Lung (tissue), 12 donors: Measurements from ENCODE around the gene STX3. TPM values are rescaled to one million over a fixed set of nuclear protein-coding genes. Genes with fewer than 3 reads are reported as not detected.

Experiments
- ATAC-seq: fragments of 200-7000 bp; cut with Tn5 transposase; one replicate; pipeline ENCODE4 v1.9.1; 2020; ENCODE audit warnings: moderate number of reproducible peaks; ENCODE audit not compliant: insufficient read depth, low FRiP score
- DNase-seq, 3 donors: peaks; one replicate each; pipeline ENCODE4 v3.0.0-alpha.2; 2013 to 2017
- H3K27ac ChIP-seq, 2 donors: one replicate each; pipeline ENCODE4 v1.5.1; 2013; ENCODE audit warnings: mild to moderate bottlenecking in 2 of 2, moderate library complexity in 2 of 2, control low read depth in 1 of 2, inconsistent platforms in 1 of 2, low read depth in 1 of 2, low read length in 1 of 2
- H3K27me3 ChIP-seq, 3 donors: one replicate each; pipeline ENCODE4 v1.5.1; 2013; ENCODE audit warnings: low read length in 2 of 3; ENCODE audit not compliant: control insufficient read depth in 3 of 3, insufficient read depth in 3 of 3
- H3K36me3 ChIP-seq, 4 donors: one replicate each; pipeline ENCODE4 v1.5.1; 2013; ENCODE audit warnings: low read length in 4 of 4, mild to moderate bottlenecking in 1 of 4, moderate library complexity in 1 of 4; ENCODE audit not compliant: control insufficient read depth in 4 of 4, insufficient read depth in 4 of 4
- H3K4me1 ChIP-seq, 5 donors: one replicate each; pipeline ENCODE4 v1.5.1; 2013; ENCODE audit warnings: low read length in 5 of 5, mild to moderate bottlenecking in 2 of 5, moderate library complexity in 1 of 5; ENCODE audit not compliant: control insufficient read depth in 5 of 5, insufficient read depth in 5 of 5
- H3K4me3 ChIP-seq: one replicate; pipeline ENCODE4 v1.5.1; 2013; ENCODE audit warnings: mild to moderate bottlenecking, control low read depth, moderate library complexity
- H3K9ac ChIP-seq, 2 donors: one replicate each; pipeline ENCODE4 v1.5.1; 2013; ENCODE audit warnings: low read length in 2 of 2, control low read depth in 1 of 2; ENCODE audit not compliant: insufficient read depth in 1 of 2
- H3K9me3 ChIP-seq, 4 donors: one replicate each; pipeline ENCODE4 v1.5.1; 2013; ENCODE audit warnings: low read length in 3 of 4, mild to moderate bottlenecking in 1 of 4, moderate library complexity in 1 of 4; ENCODE audit not compliant: control insufficient read depth in 4 of 4, insufficient read depth in 3 of 4
- WGBS, 2 donors: extraction: QIAGEN DNeasy Blood & Tissue Kit; methylation state at CpG; one replicate each; pipeline ENCODE4 v1.1.7; 2013; 5-methylcytosine and 5-hydroxymethylcytosine counted together
- polyA plus RNA-seq, 2 donors: library from polyadenylated mRNA; stranded (reverse); fragments of 200-250 nt; gene quantifications; one replicate each; pipeline ENCODE4 v1.2.1, GENCODE V29; 2013
- total RNA-seq, 2 donors: library from RNA; depleted of rRNA in 1 of 2; stranded (reverse); fragments of >200 nt in 1 of 2; gene quantifications; one replicate each; pipeline ENCODE4 v1.2.1, GENCODE V29; 2014 to 2021
- TF ChIP-seq, protein P1 (sequence below): IDR thresholded peaks from 2 replicates; pipeline ENCODE4 v1.5.1; 2012; ENCODE audit warnings: mild to moderate bottlenecking; ENCODE audit errors: control extremely low read depth, extremely low read depth
- donor health status: control.
- donor health status: control.
- donor health status: Bipolar disorder and iron deficiency.
- donor health status: healthy.
- donor health status: DM: yes; HTN: yes; CAD: no.

STX3 gene
- total and polyA plus RNA-seq, 4 donors = 38.9 to 61.5 (median 47.0) TPM

GRCh38 chr11:59708537-59708936, 46.6 kb upstream of the STX3 start:
- no peak overlapping the region for H3K9ac ChIP-seq
- no peaks in the 10 kb centered on the region for H3K4me1 ChIP-seq
- whole genome bisulfite sequencing, 2 donors = 55 to 82% methylated on average over 1 of the region's 1 CpG
- ATAC-seq = no peak
- H3K27ac ChIP-seq = no peak overlapping the region
- no peaks in the 10 kb centered on the region for H3K36me3 ChIP-seq
- no peak for DNase-seq
- TF ChIP-seq, protein P1, sequence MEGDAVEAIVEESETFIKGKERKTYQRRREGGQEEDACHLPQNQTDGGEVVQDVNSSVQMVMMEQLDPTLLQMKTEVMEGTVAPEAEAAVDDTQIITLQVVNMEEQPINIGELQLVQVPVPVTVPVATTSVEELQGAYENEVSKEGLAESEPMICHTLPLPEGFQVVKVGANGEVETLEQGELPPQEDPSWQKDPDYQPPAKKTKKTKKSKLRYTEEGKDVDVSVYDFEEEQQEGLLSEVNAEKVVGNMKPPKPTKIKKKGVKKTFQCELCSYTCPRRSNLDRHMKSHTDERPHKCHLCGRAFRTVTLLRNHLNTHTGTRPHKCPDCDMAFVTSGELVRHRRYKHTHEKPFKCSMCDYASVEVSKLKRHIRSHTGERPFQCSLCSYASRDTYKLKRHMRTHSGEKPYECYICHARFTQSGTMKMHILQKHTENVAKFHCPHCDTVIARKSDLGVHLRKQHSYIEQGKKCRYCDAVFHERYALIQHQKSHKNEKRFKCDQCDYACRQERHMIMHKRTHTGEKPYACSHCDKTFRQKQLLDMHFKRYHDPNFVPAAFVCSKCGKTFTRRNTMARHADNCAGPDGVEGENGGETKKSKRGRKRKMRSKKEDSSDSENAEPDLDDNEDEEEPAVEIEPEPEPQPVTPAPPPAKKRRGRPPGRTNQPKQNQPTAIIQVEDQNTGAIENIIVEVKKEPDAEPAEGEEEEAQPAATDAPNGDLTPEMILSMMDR = no peak
- H3K27me3 ChIP-seq = no peaks in the 10 kb centered on the region
- H3K4me3 ChIP-seq = no peak overlapping the region
- no peaks in the 10 kb centered on the region for H3K9me3 ChIP-seq

DNA sequence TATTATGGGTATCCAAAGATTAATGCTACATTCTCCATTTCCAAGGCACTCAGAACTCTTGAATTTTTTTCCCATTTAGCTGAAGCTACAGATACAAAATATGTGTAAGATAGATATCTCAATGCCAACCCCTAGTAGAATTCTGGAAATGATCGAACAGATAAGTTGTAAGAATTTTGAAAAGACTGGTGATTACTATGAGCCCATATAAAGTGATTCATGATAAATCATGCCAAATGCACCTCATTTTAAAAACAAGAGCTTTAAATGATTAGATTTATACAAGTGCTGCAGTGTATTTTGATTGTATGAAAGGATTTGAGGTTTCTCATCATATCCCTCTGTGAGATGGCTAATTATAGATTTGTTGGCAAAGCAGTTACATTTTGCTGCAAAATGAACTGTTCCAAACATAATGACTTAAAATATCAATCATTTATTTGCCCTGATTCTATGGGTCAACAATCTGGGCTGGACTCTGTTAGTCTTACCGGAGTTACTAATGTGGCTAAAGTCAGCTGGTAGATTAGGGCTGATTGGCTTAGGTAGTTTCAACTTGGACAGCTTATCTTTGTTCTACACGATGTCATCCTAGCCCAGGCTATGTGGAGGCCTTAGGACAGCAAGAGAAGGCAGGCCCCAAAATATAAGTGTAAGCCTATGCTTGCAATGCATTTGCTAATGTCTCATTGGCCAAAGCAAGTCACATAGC, 44.9 kb upstream of the STX3 start:
- H3K27me3 ChIP-seq = no peaks in the 10 kb centered on the region
- no peak overlapping the region for H3K4me3 ChIP-seq
- ATAC-seq = no peak
- WGBS, 2 donors = 69 to 85% methylated on average over 3 of the region's 3 CpGs
- no peaks in the 10 kb centered on the region for H3K9me3 ChIP-seq
- no peak overlapping the region for H3K9ac ChIP-seq
- H3K4me1 ChIP-seq = no peaks in the 10 kb centered on the region
- no peaks in the 10 kb centered on the region for H3K36me3 ChIP-seq
- no peak overlapping the region for H3K27ac ChIP-seq
- TF ChIP-seq, protein P1 = no peak
- no peak for DNase-seq

- 94 to 96% methylated on average over 2 of the region's 2 CpGs for WGBS, 2 donors
- Histone ChIP-seq H3K27ac (no peak within 1 kb of the TSS), H3K9me3 (no peaks in the 10 kb centered on the region), H3K4me3 (no peak within 1 kb of the TSS), H3K36me3 (no peaks in the 10 kb centered on the region), H3K9ac (no peak within 1 kb of the TSS), H3K4me1 (no peaks in the 10 kb centered on the region), H3K27me3 (no peaks in the 10 kb centered on the region)
- ATAC-seq = no peak
- TF ChIP-seq, protein P1 = no peak
- DNase-seq = no peak
These were observed 41.4 kb upstream of the STX3 start, which contains the start of gene OR10V1 for GRCh38 chr11:59713745-59714144. OR10V1 (minus strand) TSS chr11:59713845; CDS start chr11:59713845, 0 bp downstream.
